ENCODE data around the gene AHSP.
A peak's percentile ranks its signal among the peaks of the same experiment; 100 is the strongest.
"Not testable (repeated sequence)": the region's sequence is repeated elsewhere in the genome, so short reads cannot be mapped to it uniquely, and the experiment has no call there.

The AHSP gene

GRCh38 chr16:31569360-31569717 lies 41.6 kb downstream of the AHSP start:
- no peak overlapping the region for H3K4me3 ChIP-seq (ENCODE audit: low read depth, low read length)
- TF ChIP-seq POLR2A (IDR thresholded peaks at IDR 0.05; ENCODE audit: extremely low read depth, insufficient read length) (no peak), CTCF (IDR thresholded peaks at IDR 0.05; ENCODE audit: low read depth, low read length) (no peak), MAX (IDR thresholded peaks at IDR 0.05; ENCODE audit: low read depth, low read length) (no peak), MYC (IDR thresholded peaks at IDR 0.05; ENCODE audit: low read depth, low read length) (no peak)
- no peak for DNase-seq (ENCODE audit: low read depth)

GRCh38 chr16:31572821-31573220 lies 45.1 kb downstream of the AHSP start:
- no peak overlapping the region for H3K4me3 ChIP-seq (ENCODE audit: low read depth, low read length)
- no peak for TF ChIP-seq CTCF (IDR thresholded peaks at IDR 0.05; ENCODE audit: low read depth, low read length)
- DNase-seq (ENCODE audit: low read depth): peak; percentile 28

- DNase-seq (ENCODE audit: low read depth); H3K4me3 ChIP-seq (ENCODE audit: low read depth, low read length): not testable (repeated sequence)
Measured at GRCh38 chr16:31574159-31574558, 46.5 kb downstream of the AHSP start.

- no peak overlapping the region for H3K4me3 ChIP-seq (ENCODE audit: low read depth, low read length)
- DNase-seq (ENCODE audit: low read depth): no peak
- TF ChIP-seq POLR2A (IDR thresholded peaks at IDR 0.05; ENCODE audit: extremely low read depth, insufficient read length) (no peak), MYC (IDR thresholded peaks at IDR 0.05; ENCODE audit: low read depth, low read length) (no peak), MAX (IDR thresholded peaks at IDR 0.05; ENCODE audit: low read depth, low read length) (no peak), CTCF (IDR thresholded peaks at IDR 0.05; ENCODE audit: low read depth, low read length) (no peak)
Measured at GRCh38 chr16:31577411-31577810, 49.7 kb downstream of the AHSP start.
